ENCODE results near the gene KATNB1.

KATNB1 gene

DNA sequence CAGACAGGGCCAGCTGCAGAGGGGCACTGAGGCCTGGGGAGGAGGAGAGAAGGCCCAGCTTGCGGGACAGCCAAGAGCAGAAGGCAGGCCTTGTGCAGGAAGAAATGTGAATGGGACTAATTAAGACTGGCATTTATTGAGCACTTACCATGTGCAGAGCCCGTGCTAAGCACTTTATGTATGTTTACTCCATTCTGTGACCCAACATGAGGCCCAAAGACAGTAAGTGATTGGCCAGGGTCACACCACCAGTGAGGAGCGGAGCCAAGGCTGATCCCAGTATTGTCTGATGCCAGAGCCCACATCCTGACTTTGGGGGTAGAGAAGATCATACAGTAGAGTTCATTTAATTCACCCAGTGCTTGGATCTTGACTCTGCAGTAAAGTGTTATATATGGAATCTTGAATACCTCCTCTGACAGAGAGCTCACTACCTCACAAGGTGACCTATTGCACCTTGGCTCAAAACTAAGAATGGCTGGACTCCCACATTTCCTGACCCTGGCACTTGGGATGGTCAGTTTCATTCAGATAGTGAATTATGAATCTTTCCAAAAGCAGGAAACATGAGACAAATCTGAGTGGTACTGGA, 13.6 kb downstream of the KATNB1 start:
- TF ChIP-seq, protein P1, sequence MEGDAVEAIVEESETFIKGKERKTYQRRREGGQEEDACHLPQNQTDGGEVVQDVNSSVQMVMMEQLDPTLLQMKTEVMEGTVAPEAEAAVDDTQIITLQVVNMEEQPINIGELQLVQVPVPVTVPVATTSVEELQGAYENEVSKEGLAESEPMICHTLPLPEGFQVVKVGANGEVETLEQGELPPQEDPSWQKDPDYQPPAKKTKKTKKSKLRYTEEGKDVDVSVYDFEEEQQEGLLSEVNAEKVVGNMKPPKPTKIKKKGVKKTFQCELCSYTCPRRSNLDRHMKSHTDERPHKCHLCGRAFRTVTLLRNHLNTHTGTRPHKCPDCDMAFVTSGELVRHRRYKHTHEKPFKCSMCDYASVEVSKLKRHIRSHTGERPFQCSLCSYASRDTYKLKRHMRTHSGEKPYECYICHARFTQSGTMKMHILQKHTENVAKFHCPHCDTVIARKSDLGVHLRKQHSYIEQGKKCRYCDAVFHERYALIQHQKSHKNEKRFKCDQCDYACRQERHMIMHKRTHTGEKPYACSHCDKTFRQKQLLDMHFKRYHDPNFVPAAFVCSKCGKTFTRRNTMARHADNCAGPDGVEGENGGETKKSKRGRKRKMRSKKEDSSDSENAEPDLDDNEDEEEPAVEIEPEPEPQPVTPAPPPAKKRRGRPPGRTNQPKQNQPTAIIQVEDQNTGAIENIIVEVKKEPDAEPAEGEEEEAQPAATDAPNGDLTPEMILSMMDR (IDR thresholded peaks at IDR 0.05; ENCODE audit: borderline replicate concordance, insufficient read depth, low read depth, low read length), result no peak
- no peak overlapping the region for H3K4me3 ChIP-seq (ENCODE audit: low read depth, low read length)

DNA sequence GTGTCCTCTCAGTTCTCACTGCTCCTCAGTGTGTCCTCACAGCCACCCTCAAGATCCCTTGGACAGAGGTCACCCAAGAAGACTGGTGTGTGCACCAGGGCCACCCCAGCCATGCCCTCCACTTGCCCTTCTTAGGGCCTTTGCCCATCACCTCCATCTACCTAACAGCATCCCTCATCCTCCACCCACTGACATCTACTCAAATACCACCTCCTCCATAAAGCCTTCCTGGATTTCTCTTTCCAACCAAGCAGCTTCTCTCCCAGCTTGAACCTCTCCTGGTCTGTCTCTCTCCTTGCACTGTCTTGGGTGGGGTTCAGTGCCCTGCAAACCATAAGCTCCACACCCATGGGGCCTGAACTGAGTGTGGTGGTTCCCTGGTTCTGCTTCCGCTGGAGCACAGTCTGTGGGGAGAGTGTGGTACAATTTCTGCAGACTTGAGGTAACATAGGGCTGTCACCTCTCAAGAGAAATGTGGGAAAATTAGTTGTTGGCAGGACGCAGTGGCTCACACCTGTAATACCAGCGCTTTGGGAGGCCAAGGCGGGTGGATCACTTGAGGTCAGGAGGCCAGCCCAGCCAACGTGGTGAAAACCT, 14.4 kb downstream of the KATNB1 start:
- TF ChIP-seq, protein P1 (IDR thresholded peaks at IDR 0.05; ENCODE audit: borderline replicate concordance, insufficient read depth, low read depth, low read length), result no peak
- no peak overlapping the region for H3K4me3 ChIP-seq (ENCODE audit: low read depth, low read length)

DNA sequence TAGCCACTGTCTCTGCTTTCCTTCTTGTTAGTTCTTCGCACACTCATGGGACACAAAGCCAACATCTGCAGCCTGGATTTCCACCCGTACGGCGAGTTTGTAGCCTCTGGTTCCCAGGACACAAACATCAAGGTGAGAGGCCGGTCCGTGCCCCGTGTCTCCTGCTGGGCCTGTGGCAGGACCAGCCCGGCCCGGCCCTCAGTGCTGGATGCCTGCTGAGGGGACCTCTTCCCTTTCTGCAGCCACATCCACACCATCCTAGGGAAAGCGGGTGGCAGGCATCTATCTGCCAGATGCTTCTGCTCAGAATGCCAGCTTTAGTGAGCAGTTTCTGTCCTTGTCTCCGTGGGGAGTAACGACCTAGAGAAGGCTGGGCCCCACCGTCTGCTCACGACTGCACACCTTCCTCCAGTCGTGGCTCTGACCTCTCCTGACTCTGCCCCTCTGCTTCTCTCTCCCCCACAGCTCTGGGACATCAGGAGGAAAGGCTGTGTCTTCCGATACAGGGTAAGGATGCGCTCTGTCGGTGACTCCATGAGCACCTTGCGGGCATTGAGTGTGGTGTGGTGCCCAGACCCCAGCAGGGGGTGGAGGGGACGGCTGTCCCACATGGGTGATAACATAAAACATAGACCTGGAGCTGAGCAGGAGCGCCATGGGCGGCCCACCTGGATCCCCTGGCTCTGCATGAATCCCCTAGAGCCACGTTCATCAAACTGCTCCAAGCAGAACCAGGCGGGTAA, 15.4 kb downstream of the KATNB1 start:
- TF ChIP-seq, protein P1 (IDR thresholded peaks at IDR 0.05; ENCODE audit: borderline replicate concordance, insufficient read depth, low read depth, low read length), result no peak
- no peak overlapping the region for H3K4me3 ChIP-seq (ENCODE audit: low read depth, low read length)

DNA sequence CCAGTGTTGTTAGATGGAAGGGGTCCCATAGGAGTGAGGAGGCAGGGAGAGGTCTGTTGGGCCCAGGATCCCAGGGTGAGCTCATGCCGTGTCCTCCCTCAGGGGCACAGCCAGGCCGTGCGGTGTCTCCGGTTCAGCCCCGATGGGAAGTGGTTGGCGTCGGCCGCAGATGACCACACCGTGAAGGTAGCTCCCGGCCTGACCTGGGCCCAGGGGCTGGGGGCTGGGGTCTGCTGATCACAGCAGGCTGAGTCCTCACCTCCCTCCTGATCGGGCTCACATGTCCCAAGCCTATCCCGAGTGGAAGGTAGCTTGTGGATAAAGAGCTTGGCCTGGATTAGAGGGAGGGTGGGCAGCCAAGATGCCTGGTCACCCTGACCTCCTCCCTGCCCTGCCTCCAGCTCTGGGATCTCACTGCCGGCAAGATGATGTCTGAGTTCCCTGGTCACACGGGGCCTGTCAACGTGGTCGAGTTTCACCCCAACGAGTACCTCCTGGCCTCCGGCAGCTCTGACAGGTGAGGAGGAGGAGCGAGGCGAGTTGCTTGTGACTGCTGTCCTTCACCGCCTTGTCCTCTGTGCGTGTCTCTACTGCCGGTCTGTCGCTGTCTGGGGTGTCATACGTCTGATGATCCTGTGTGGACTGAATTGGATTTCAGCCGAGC, 16.1 kb downstream of the KATNB1 start:
- no peak overlapping the region for H3K4me3 ChIP-seq (ENCODE audit: low read depth, low read length)
- TF ChIP-seq, protein P1 (IDR thresholded peaks at IDR 0.05; ENCODE audit: borderline replicate concordance, insufficient read depth, low read depth, low read length), result no peak

DNA sequence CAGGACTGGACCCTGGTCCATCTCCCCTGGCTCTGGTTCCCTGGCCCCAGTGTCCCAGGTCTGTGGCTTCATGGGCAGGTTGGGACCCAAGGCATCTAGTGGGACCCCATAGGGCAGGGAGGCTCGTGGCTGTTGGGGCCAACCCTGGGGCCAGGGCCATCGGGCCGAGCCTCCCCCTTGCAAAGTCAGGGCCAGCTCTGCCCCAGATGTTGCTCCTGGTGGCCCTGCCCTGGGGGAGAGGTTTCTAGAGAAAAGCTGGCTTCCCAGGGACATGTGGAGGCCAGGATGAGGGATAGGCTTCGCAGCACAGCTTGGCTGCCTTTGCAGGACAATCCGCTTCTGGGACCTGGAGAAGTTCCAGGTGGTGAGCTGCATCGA, 16.6 kb downstream of the KATNB1 start:
- H3K4me3 ChIP-seq (ENCODE audit: low read depth, low read length), result no peak overlapping the region
- TF ChIP-seq, protein P1 (IDR thresholded peaks at IDR 0.05; ENCODE audit: borderline replicate concordance, insufficient read depth, low read depth, low read length), result no peak

DNA sequence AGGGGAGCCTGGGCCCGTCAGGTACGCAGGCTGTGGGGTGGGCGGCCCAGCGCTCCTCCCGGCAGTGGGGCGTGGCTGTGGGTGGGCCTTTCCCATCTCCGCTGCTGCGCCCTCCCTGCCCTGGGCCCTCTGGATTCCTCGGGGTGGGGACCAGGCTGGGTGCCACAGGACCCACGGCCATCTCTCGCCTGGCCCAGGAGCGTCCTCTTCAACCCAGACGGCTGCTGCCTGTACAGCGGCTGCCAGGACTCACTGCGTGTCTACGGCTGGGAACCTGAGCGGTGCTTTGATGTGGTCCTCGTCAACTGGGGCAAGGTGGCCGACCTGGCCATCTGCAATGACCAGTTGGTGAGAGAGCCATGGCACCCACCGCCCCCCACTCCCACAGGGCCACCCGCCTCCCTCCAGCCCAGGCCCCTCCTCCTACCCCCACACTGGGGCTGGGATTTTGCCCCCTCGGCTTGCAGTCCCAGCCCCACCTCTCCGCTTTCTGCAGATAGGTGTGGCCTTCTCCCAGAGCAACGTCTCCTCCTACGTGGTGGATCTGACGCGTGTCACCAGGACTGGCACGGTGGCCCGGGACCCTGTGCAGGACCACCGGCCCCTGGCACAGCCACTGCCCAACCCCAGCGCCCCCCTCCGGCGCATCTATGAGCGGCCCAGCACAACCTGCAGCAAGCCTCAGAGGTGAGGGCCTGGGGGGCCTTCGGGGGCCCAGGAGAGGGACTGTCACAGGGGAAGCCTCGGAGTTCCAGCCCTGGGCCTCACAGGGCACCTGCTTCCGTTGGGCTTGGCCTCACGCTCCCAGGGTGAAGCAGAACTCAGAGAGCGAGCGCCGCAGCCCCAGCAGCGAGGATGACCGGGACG, 17.2 kb downstream of the KATNB1 start:
- TF ChIP-seq, protein P1 (IDR thresholded peaks at IDR 0.05; ENCODE audit: borderline replicate concordance, insufficient read depth, low read depth, low read length), result no peak
- no peak overlapping the region for H3K4me3 ChIP-seq (ENCODE audit: low read depth, low read length)
